GM18498 (cell line): ENCODE data around the gene IL2RA.
A peak's percentile ranks its signal among the peaks of the same experiment; 100 is the strongest.
"Not testable (repeated sequence)": the region's sequence is repeated elsewhere in the genome, so short reads cannot be mapped to it uniquely, and the experiment has no call there.

Experiments used
- ATAC-seq: cut with Tn5 transposase; IDR thresholded peaks from one replicate; pipeline ENCODE4 v1.9.1; 2021; ENCODE audit warnings: mild to moderate bottlenecking, moderate library complexity; ENCODE audit not compliant: unreplicated experiment

IL2RA gene

DNA sequence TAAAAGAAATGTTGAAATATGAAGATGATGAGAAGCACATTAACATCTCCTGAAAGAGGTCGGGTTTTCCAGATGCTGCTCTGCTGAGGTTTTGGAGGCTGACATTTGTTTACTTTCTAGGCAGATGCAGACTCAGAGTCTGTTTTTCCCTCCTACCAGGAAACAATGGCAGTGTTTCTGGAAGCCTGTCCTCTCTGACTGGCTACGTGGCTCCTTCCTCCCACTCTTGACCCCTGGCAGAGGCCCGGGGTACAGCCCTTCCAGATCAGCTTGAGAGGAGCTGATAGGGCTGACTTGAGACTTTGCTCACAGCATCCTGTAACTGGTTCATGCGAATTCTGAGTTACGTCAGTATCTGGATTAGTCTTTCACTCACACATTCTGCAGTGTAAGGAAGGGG lies 43.7 kb downstream of the IL2RA start:
- ATAC-seq = no peak

DNA sequence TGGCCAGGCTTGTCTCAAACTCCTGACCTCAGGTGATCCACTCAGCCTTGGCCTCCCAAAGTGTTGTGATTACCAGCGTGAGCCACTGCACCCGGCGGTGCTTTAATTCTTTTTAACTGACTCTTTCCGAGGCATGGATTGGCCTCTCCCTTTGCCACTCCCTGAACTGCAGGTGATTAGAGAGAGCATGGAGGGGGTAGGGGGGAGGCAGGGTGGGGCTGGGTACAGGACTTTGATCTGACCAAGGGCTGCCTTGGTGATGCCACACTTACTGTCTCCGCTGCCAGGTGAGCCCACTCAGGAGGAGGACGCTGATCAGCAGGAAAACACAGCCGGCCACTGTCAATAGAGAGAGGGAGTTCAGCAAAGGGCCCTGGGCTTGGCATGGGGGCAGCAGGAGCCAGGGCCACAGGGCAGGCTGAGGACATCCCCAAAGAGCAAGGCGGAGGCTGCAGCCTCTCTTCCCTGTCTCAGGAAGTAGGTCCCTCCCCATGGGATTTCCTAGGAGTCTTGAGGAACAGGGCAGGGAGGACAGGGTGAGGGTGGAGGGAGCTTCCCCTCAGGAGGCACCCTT lies 44.3 kb downstream of the IL2RA start:
- ATAC-seq = no peak

DNA sequence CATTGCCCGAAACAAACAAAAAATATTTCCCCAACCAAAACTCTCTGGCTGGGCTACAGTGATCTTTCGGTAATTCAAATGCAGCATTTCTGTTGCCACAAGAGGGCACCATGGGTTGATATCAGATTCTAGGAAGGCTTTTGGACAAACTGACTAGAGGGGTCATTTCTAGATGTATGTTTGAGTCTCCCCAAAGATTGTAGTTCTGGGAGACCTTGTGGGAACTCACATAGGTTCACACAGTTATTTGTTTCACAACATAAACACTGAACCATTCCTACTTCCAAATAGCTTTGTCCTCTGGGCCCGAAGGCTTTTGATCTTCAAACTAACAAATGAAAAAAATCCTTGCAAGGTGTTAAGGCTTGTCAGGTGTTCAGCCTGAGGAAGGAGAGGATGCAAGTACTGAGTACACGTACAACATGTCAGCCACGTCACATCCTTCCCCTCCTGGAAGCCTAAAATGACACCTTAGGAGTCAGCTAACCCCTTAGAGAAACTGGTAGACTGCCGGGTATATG lies 47.9 kb downstream of the IL2RA start:
- no peak for ATAC-seq

DNA sequence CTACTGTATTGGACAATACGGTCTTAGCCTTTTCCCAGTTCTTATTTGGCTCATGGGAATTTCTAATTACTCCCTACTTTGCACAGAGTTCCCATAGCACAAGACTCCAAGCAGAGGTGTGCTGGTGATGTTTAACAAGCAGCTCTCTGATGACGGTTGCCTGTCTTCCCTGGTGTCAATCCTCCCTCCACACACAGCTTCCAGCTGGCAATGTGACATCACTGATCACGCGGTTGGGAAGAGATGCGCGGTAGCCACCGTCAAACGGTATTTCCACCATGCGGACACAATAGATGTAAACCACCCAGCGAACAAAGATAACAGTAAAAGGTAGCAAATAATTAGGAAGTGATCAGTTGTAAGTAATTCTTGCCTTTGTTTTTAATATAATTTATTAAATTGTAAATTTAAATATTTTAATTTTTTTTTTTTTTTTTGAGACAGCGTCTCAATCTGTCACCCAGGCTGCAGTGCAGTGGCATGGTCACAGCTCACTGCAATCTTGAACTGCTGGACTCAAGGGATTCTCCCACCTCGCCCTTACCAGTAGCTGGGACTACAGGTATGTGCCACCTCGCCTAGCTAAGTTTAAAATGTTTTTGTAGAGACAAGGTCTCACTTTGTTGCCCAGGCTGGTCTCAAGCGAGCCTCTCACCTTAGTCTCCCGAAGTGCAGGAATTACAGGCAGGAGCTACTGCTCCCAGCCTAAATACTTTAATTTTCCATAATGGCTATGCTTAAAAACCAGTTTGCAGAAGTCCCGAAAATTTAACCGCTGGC lies 48.6 kb downstream of the IL2RA start:
- ATAC-seq = no peak

DNA sequence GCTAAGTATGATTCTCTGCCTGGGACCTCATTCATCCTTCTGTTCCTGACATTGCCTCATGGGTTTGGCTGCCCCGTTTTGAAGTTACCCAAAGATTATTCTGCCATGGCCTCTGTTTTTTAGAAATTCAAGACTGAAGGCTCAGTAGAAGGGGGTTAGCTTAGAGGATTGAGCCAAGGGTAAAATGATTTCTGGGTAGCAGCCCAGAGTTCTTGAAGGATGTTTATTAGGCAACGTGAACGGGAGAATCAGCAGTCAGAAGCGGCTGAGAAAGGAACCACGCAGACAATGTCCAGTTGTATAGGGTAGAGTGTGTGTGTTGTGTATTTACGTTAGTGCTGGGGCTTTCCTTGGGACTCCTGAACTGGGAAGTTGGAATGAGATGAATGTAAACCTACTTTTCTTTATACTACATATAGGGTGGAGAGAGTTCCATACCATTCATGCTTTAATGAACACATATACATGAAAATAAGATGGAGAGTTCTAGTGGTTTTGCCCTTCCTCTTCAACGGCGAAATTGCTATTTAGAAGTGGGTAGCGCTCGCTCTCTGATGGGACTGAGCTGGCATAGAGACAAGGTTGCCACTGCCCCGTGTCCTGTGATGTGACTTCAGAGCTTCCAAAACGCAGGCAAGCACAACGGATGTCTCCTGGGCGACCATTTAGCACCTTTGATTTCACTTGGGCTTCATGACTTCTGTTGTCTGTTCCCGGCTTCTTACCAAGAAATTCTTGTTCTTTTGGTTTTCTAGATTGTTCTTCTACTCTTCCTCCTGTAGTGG lies 49.9 kb downstream of the IL2RA start:
- ATAC-seq = no peak

DNA sequence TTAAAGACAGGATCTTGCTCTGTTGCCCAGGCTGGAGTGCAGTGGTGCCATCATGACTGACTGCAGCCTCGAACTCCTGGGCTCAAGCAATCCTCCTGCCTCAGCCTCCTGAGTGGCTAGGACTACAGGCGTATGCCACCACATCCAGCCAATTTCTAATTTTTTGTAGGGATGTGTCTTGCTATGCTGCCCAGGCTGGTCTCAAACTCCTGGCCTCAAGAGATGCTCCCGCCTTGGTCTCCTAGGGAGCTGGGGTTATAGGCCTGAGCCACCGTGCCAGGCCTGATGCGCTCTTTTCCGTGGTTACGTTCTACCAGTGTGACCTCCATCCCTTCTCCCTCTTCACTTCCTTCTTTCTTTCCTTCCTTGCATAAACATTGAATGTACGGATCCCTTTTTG lies 50.6 kb downstream of the IL2RA start:
- ATAC-seq = no peak

DNA sequence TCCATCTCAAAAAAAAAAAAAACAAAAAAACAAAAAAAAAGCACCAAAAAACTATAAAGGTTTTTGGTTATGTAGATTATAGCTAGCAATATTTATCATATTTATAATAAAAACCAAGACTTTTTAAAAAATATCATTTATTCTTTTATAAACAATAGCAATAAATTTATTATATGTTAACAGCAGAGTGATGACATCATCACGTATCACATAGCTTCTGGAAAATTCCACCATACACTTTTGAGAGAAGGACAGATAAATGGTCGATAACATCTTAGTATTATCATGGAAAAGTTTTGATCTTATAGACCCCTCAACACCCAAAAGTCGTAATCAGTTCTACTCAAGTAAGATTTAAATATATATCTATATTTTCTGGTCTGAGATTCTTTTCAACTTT lies 51.6 kb downstream of the IL2RA start:
- no peak for ATAC-seq

DNA sequence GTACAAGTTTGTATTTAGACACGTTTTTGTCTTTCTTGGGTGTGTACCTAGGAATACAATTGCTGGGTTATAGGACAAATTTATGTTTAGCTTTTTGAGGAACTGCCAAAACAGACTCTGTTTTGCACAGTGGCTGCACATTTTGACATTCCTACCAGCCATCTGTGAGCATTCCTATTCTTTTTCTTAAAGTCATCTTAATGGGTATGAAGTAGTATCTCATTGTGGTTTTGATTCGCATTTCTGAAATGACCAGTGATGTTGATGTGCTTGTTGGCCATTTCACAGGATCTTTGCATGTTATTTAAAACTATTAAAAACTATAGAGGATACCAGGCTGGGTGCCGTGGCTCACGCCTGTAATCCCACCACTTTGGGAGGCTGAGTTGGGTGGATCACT lies 52.2 kb downstream of the IL2RA start:
- no peak for ATAC-seq

DNA sequence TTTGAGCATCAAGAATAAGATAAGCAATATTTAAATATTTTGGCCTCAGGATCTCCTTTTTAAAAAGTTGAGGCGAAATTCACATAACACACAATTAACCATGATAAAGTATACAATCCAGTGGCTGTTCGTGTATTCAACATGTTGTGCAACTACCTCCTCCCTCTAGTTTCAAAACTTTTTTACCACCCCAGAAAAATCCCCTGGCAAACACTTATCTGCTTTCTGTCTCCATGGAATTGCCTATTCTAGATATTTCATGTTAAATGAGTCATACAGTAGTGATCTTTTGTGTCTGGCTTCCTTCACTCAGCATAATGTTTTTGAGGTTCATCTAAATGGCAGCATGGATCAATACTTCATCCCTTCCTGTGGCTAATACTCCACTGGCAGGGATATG lies 53.0 kb downstream of the IL2RA start:
- ATAC-seq = no peak

GRCh38 chr10:6008497-6009142 lies 53.5 kb downstream of the IL2RA start:
- ATAC-seq = no peak

GRCh38 chr10:6006991-6007390 lies 55.2 kb downstream of the IL2RA start:
- no peak for ATAC-seq

DNA sequence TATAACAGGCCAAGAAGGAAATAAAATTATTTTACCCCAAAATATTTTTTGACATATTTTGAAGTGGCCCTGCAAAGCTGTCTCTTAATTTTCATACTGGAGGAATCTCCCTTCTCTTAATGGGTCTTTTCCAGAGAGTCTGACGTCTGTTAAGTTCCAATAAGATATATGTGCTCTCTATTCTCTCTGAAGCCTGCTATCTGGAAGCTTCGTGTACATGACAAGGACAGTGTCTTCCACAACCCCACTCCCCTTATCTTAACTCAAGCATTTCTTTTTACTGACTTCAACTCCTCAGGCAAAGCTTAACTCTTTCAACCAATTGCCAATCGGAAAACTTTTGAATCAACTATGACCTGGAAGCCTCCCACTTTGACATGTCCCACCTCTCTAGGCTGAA lies 55.6 kb downstream of the IL2RA start:
- no peak for ATAC-seq

DNA sequence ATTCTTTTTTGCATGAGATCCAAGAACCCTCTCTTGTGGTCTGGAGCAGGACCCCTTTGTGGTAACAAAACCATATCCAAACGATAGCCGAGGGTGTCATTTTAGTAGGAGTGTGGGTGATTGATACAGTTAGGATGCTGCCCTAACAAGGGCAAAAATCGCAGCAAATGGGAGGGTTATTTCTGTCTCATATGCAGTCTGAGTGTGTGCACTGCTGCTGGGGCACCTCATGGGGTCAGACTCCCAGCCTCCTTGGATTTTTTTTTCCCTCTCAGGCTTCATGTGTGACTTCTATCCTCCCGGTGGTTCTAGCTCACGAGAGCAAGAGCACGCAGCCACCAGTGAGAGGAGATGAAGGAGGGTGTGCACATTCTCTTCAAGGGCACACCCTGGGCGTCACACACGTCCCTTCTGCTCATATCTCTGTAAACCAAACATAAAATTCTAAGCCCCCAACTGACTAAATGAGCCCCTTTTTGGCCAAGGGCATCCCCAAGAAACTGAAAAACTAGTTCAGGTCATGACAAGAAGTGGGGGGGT lies 56.2 kb downstream of the IL2RA start:
- no peak for ATAC-seq

DNA sequence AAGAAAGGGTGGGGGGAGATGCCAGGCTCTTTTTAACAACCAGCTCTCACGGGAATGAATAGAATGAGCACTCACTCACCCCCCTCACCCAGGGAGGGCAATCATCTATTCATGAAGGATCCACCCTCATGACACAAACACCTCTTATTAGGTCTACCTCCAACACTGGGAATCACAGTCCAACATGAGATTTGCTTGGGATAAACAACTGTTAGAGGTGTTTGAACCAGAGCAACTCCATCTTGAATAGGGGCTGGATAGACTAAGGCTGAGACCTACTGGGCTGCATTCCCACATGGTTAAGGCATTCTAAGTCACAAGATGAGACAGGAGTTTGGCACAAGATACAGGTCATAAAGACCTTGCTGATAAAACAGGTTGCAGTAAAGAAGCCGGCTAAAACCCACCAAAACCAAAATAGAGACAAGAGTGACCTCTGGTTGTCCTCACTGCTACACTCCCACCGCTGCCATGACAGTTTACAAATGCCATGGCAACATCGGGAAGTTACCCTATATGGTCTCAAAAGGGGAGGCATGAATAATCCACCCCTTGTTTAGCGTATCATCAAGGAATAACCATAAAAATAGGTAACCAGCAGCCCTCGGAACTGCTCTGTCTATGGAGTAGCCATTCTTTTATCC lies 56.9 kb downstream of the IL2RA start:
- not testable (repeated sequence) for ATAC-seq

DNA sequence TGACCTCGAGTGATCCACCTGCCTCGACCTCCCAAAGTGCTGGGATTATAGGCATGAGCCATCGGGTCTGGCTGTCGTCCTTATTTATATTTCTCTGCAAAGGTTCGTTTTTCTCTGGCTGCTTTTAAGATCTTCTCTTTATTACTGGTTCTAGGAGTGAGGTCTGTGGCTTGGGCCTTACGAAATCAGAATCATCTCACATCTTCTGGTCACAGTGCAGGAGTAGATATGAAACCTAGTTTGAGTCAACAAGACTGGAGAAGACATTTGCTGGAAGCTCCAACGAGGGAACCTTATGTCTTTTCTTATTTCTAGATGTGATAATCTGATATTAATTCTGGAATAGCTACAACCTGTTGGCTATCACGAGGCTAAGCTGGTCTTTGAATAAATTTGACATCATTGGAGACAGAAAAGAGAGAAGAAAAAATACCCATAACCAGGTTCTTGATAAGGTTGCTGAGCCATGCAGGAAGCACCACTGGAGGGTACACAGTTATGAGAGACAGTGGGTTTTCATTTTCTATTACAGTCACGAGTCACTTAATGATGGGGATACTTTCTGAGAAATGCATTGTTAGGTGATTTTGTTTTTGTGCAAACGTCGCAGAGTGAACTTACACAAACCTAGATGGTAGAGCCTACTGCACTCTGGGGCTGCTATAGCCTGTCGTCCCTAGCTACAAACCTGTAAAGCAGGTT lies 59.2 kb downstream of the IL2RA start:
- peak; percentile 66 for ATAC-seq

- ATAC-seq = no peak
These were observed 62.6 kb downstream of the IL2RA start for GRCh38 chr10:5999440-6000165.

DNA sequence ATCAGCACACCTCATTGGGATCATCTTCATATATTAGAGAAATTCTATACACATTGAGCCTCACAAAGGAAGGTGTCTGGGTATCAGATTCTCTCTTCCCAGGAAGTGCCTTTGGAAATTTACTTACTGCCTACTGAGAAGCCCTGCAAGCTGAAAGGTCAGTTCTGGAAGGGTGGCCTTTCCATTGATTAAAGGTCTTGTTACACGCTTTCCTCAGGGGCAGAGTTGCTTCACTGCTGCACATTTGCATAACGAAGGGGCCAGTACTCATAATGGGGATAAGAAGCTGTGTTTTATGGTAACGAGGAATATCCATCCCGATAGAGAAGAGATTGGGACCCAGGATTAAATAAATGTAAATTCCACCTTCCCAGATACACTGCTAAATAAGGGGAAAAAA lies 65.5 kb downstream of the IL2RA start:
- ATAC-seq = no peak

GRCh38 chr10:5992398-5992797 lies 69.8 kb downstream of the IL2RA start:
- no peak for ATAC-seq

DNA sequence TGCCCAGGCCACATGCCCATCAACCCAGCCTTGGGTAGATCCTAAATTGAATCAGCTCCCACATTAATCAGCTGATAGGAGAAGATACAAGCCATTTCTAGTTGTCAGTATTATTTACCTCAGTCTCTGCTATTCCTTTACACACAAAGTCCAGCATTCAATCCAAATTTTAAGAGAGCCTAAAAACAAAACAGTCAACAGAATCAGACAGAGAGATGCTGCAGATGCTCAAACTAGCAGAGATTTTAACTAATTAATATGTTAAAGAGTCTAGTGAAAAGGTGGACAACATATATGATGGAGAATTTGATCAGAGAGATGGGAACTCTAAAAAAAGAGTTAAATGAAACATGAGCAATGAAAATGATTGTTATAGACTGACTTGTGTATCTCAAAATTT lies 70.5 kb downstream of the IL2RA start:
- no peak for ATAC-seq
